GM19043 (cell line): ENCODE data around the gene CFDP1.

Source experiments
- ATAC-seq: cut with Tn5 transposase; IDR thresholded peaks from one replicate; pipeline ENCODE4 v1.9.1; 2021; ENCODE audit warnings: low read depth; ENCODE audit not compliant: unreplicated experiment

Gene CFDP1

GRCh38 chr16:75415169-75415905 is 18.0 kb downstream of the CFDP1 start:
- no peak for ATAC-seq

GRCh38 chr16:75413951-75414350 is 19.4 kb downstream of the CFDP1 start:
- no peak for ATAC-seq

- ATAC-seq, result no peak
Measured at GRCh38 chr16:75406943-75407342, 26.4 kb downstream of the CFDP1 start.

- no peak for ATAC-seq
Measured at GRCh38 chr16:75402821-75403475, 30.4 kb downstream of the CFDP1 start.

GRCh38 chr16:75402159-75402820 is 31.0 kb downstream of the CFDP1 start:
- ATAC-seq, result no peak

GRCh38 chr16:75401691-75402090 is 31.6 kb downstream of the CFDP1 start:
- no peak for ATAC-seq

GRCh38 chr16:75398333-75398732 is 35.0 kb downstream of the CFDP1 start:
- ATAC-seq, result no peak

- no peak for ATAC-seq
Measured at GRCh38 chr16:75394941-75395340, 38.4 kb downstream of the CFDP1 start.

- ATAC-seq, result no peak
Measured at GRCh38 chr16:75392906-75393305, 40.4 kb downstream of the CFDP1 start.

- no peak for ATAC-seq
Measured at GRCh38 chr16:75390926-75391653, 42.2 kb downstream of the CFDP1 start.

GRCh38 chr16:75389096-75389690 is 44.1 kb downstream of the CFDP1 start:
- ATAC-seq, result no peak

- no peak for ATAC-seq
Measured at GRCh38 chr16:75387951-75388350, 45.4 kb downstream of the CFDP1 start.

GRCh38 chr16:75385507-75386152 is 47.7 kb downstream of the CFDP1 start:
- ATAC-seq, result no peak

- no peak for ATAC-seq
Measured at GRCh38 chr16:75383141-75383540, 50.2 kb downstream of the CFDP1 start.

GRCh38 chr16:75382611-75383010 is 50.7 kb downstream of the CFDP1 start:
- ATAC-seq, result no peak

- ATAC-seq, result no peak
Measured at GRCh38 chr16:75380870-75381269, 52.4 kb downstream of the CFDP1 start.

- ATAC-seq, result peak; percentile 81
Measured at GRCh38 chr16:75379911-75380847, 53.1 kb downstream of the CFDP1 start.

GRCh38 chr16:75379339-75379738 is 54.0 kb downstream of the CFDP1 start:
- no peak for ATAC-seq

GRCh38 chr16:75378616-75379015 is 54.7 kb downstream of the CFDP1 start:
- ATAC-seq, result no peak
